GM19099 (cell line): ENCODE measurements around the gene SORCS3.

Experiments used
- POLR2A ChIP-seq: IDR thresholded peaks from 3 replicates; pipeline ENCODE4 v1.6.1; 2011; ENCODE audit warnings: low read depth; ENCODE audit not compliant: insufficient read length; ENCODE audit errors: extremely low read depth

Gene SORCS3

GRCh38 chr10:104895981-104896380, 254.9 kb downstream of the SORCS3 start:
- TF ChIP-seq POLR2A: no peak

- no peak for TF ChIP-seq POLR2A
Measured at GRCh38 chr10:104897696-104898095, 256.6 kb downstream of the SORCS3 start.

GRCh38 chr10:104899779-104900178, 258.7 kb downstream of the SORCS3 start:
- no peak for TF ChIP-seq POLR2A

GRCh38 chr10:104903433-104903832, 262.3 kb downstream of the SORCS3 start:
- no peak for TF ChIP-seq POLR2A

GRCh38 chr10:104904753-104905323, 263.7 kb downstream of the SORCS3 start:
- no peak for TF ChIP-seq POLR2A

- TF ChIP-seq POLR2A: no peak
Measured at GRCh38 chr10:104906112-104906511, 265.0 kb downstream of the SORCS3 start.

- no peak for TF ChIP-seq POLR2A
Measured at GRCh38 chr10:104907521-104907920, 266.4 kb downstream of the SORCS3 start.

GRCh38 chr10:104908581-104908980, 267.5 kb downstream of the SORCS3 start:
- no peak for TF ChIP-seq POLR2A

- TF ChIP-seq POLR2A: no peak
Measured at GRCh38 chr10:104910712-104911111, 269.6 kb downstream of the SORCS3 start.

- TF ChIP-seq POLR2A: no peak
Measured at GRCh38 chr10:104913390-104913789, 272.3 kb downstream of the SORCS3 start.

- TF ChIP-seq POLR2A: no peak
Measured at GRCh38 chr10:104920476-104920875, 279.4 kb downstream of the SORCS3 start.

- no peak for TF ChIP-seq POLR2A
Measured at GRCh38 chr10:104921763-104922162, 280.7 kb downstream of the SORCS3 start.

- no peak for TF ChIP-seq POLR2A
Measured at GRCh38 chr10:104922810-104923209, 281.7 kb downstream of the SORCS3 start.

- no peak for TF ChIP-seq POLR2A
Measured at GRCh38 chr10:104923501-104923900, 282.4 kb downstream of the SORCS3 start.

GRCh38 chr10:104924101-104924795, 283.2 kb downstream of the SORCS3 start:
- no peak for TF ChIP-seq POLR2A

GRCh38 chr10:104925232-104925851, 284.3 kb downstream of the SORCS3 start:
- no peak for TF ChIP-seq POLR2A

GRCh38 chr10:104928734-104929133, 287.6 kb downstream of the SORCS3 start:
- TF ChIP-seq POLR2A: no peak

- no peak for TF ChIP-seq POLR2A
Measured at GRCh38 chr10:104931612-104932134, 290.6 kb downstream of the SORCS3 start.
